Hepatocyte (in vitro differentiated cells): ENCODE results near the gene TET1.

Experiments used
- EZH2 ChIP-seq: fragments of 200-600 bp; sonication (generic); IDR thresholded peaks from 2 replicates; pipeline ENCODE4 v1.6.1; 2016; ENCODE audit warnings: antibody characterized with exemption, mild to moderate bottlenecking, borderline replicate concordance
- TF ChIP-seq, protein P1 (sequence below): fragments of 200-600 bp; sonication (generic); IDR thresholded peaks from 2 replicates; pipeline ENCODE4 v1.5.1; 2016; ENCODE audit warnings: antibody characterized with exemption, mild to moderate bottlenecking; ENCODE audit not compliant: poor library complexity

DNA sequence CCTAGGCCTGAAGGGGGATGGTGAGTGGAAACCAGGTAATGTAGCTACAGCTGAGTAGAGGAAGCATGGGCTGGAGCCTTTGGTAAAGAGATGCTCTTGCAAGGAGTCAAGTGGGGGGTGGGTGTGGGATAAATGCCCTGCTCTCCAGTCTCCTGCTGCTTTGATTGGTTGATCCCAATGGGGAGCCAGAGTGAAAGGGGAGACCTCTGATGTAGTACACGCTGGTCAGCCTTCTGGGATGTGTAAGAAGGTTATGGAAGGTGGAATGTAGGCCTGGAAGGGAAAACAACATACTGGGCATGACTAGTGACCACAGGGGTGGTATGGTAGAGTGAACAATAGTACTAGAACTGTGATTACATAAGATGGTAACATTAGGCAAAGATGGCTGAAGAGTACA is 44.3 kb downstream of the TET1 start:
- TF ChIP-seq EZH2, result no peak
- TF ChIP-seq, protein P1, sequence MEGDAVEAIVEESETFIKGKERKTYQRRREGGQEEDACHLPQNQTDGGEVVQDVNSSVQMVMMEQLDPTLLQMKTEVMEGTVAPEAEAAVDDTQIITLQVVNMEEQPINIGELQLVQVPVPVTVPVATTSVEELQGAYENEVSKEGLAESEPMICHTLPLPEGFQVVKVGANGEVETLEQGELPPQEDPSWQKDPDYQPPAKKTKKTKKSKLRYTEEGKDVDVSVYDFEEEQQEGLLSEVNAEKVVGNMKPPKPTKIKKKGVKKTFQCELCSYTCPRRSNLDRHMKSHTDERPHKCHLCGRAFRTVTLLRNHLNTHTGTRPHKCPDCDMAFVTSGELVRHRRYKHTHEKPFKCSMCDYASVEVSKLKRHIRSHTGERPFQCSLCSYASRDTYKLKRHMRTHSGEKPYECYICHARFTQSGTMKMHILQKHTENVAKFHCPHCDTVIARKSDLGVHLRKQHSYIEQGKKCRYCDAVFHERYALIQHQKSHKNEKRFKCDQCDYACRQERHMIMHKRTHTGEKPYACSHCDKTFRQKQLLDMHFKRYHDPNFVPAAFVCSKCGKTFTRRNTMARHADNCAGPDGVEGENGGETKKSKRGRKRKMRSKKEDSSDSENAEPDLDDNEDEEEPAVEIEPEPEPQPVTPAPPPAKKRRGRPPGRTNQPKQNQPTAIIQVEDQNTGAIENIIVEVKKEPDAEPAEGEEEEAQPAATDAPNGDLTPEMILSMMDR, result no peak
